ENCODE results near the gene ZDHHC9.

DNA sequence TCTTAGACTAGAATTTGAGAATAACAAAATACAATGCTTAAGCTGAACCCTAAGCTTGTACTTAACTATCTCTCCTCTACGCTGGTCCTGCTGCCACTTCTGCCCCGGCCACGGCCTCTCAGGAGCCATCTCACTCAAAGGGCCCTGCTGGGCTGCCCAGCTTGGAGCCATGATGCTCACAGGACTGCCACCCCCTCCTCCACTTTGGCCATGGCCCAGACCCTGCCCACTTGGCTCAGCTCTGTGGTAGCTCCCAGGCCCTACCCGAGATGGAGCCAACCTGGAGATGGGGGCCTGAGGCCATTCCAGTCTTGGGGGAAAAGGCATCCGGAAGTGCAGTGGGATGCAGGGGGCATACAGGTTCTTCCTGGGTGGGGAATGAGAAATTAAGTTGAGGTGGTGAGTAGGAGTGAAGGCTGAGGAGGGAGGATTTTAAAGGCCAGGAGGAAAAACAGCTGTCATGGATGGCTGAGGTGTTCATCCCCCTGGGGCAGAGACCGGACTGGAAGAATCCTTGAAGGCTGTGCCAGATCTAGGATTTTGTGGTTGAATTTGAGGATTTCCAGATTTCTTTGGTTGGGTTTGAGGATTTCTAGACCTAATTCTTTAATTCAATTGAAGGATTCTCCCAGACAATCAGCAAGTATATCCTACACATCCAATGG lies 63.1 kb downstream of the ZDHHC9 start:
- TF ChIP-seq ZNF146 (CRISPR knock-in tag; IDR thresholded peaks at IDR 0.05; ENCODE audit: unreplicated experiment): no peak
- TF ChIP-seq NR2C2 (CRISPR knock-in tag; IDR thresholded peaks at IDR 0.05): no peak
- TF ChIP-seq NR2C2 (tag; IDR thresholded peaks at IDR 0.05): no peak
- TF ChIP-seq, protein P1, sequence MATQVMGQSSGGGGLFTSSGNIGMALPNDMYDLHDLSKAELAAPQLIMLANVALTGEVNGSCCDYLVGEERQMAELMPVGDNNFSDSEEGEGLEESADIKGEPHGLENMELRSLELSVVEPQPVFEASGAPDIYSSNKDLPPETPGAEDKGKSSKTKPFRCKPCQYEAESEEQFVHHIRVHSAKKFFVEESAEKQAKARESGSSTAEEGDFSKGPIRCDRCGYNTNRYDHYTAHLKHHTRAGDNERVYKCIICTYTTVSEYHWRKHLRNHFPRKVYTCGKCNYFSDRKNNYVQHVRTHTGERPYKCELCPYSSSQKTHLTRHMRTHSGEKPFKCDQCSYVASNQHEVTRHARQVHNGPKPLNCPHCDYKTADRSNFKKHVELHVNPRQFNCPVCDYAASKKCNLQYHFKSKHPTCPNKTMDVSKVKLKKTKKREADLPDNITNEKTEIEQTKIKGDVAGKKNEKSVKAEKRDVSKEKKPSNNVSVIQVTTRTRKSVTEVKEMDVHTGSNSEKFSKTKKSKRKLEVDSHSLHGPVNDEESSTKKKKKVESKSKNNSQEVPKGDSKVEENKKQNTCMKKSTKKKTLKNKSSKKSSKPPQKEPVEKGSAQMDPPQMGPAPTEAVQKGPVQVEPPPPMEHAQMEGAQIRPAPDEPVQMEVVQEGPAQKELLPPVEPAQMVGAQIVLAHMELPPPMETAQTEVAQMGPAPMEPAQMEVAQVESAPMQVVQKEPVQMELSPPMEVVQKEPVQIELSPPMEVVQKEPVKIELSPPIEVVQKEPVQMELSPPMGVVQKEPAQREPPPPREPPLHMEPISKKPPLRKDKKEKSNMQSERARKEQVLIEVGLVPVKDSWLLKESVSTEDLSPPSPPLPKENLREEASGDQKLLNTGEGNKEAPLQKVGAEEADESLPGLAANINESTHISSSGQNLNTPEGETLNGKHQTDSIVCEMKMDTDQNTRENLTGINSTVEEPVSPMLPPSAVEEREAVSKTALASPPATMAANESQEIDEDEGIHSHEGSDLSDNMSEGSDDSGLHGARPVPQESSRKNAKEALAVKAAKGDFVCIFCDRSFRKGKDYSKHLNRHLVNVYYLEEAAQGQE (IDR thresholded peaks at IDR 0.05; ENCODE audit: borderline replicate concordance): no peak
- TF ChIP-seq, protein P1 (CRISPR knock-in tag; IDR thresholded peaks at IDR 0.05; ENCODE audit: low read depth): no peak
- TF ChIP-seq, protein P2, sequence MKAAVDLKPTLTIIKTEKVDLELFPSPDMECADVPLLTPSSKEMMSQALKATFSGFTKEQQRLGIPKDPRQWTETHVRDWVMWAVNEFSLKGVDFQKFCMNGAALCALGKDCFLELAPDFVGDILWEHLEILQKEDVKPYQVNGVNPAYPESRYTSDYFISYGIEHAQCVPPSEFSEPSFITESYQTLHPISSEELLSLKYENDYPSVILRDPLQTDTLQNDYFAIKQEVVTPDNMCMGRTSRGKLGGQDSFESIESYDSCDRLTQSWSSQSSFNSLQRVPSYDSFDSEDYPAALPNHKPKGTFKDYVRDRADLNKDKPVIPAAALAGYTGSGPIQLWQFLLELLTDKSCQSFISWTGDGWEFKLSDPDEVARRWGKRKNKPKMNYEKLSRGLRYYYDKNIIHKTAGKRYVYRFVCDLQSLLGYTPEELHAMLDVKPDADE (conservative IDR thresholded peaks at IDR 0.05; ENCODE audit: control insufficient read depth, low read depth, low read length): no peak
- no peak for TF ChIP-seq MAZ (CRISPR knock-in tag; conservative IDR thresholded peaks at IDR 0.05 in 1 of 2, IDR thresholded peaks at IDR 0.05 in 1 of 2)
- TF ChIP-seq POLR2AphosphoS5 (IDR thresholded peaks at IDR 0.05; ENCODE audit: control insufficient read depth, insufficient read depth, low read depth, low read length): no peak
- TF ChIP-seq PML (IDR thresholded peaks at IDR 0.05; ENCODE audit: low read length): no peak
- TF ChIP-seq, protein P3, sequence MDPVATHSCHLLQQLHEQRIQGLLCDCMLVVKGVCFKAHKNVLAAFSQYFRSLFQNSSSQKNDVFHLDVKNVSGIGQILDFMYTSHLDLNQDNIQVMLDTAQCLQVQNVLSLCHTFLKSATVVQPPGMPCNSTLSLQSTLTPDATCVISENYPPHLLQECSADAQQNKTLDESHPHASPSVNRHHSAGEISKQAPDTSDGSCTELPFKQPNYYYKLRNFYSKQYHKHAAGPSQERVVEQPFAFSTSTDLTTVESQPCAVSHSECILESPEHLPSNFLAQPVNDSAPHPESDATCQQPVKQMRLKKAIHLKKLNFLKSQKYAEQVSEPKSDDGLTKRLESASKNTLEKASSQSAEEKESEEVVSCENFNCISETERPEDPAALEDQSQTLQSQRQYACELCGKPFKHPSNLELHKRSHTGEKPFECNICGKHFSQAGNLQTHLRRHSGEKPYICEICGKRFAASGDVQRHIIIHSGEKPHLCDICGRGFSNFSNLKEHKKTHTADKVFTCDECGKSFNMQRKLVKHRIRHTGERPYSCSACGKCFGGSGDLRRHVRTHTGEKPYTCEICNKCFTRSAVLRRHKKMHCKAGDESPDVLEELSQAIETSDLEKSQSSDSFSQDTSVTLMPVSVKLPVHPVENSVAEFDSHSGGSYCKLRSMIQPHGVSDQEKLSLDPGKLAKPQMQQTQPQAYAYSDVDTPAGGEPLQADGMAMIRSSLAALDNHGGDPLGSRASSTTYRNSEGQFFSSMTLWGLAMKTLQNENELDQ (CRISPR knock-in tag; IDR thresholded peaks at IDR 0.05; ENCODE audit: borderline replicate concordance): no peak
- TF ChIP-seq, protein P4, sequence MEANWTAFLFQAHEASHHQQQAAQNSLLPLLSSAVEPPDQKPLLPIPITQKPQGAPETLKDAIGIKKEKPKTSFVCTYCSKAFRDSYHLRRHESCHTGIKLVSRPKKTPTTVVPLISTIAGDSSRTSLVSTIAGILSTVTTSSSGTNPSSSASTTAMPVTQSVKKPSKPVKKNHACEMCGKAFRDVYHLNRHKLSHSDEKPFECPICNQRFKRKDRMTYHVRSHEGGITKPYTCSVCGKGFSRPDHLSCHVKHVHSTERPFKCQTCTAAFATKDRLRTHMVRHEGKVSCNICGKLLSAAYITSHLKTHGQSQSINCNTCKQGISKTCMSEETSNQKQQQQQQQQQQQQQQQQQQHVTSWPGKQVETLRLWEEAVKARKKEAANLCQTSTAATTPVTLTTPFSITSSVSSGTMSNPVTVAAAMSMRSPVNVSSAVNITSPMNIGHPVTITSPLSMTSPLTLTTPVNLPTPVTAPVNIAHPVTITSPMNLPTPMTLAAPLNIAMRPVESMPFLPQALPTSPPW (CRISPR knock-in tag; IDR thresholded peaks at IDR 0.05): no peak
- TF ChIP-seq, protein P5, sequence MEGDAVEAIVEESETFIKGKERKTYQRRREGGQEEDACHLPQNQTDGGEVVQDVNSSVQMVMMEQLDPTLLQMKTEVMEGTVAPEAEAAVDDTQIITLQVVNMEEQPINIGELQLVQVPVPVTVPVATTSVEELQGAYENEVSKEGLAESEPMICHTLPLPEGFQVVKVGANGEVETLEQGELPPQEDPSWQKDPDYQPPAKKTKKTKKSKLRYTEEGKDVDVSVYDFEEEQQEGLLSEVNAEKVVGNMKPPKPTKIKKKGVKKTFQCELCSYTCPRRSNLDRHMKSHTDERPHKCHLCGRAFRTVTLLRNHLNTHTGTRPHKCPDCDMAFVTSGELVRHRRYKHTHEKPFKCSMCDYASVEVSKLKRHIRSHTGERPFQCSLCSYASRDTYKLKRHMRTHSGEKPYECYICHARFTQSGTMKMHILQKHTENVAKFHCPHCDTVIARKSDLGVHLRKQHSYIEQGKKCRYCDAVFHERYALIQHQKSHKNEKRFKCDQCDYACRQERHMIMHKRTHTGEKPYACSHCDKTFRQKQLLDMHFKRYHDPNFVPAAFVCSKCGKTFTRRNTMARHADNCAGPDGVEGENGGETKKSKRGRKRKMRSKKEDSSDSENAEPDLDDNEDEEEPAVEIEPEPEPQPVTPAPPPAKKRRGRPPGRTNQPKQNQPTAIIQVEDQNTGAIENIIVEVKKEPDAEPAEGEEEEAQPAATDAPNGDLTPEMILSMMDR (IDR thresholded peaks at IDR 0.05 in 2 of 3, conservative IDR thresholded peaks at IDR 0.05 in 1 of 3; ENCODE audit: insufficient read depth in 2 of 3, low read depth in 1 of 3, low read length in 3 of 3): no peak
- no peak for TF ChIP-seq TAF1 (IDR thresholded peaks at IDR 0.05; ENCODE audit: control insufficient read depth, extremely low read depth, insufficient read depth, low read length, severe bottlenecking)

All from K562 (cell line).